ENCODE results near the gene LRRC8B.

The LRRC8B gene

GRCh38 chr1:89547563-89548116, 23.0 kb downstream of the LRRC8B start:
- Histone ChIP-seq H3K4me2 (ENCODE audit: low read depth, low read length, poor library complexity, severe bottlenecking) (no peak overlapping the region), H3K9me2 (replicated peaks; ENCODE audit: insufficient read depth, low read length) (no peaks in the 10 kb centered on the region), H2AFZ (ENCODE audit: low read depth, low read length, severe bottlenecking) (no peak overlapping the region), H3F3A (ENCODE audit: insufficient read depth) (no peaks in the 10 kb centered on the region), H4K20me1 (ENCODE audit: low read depth, low read length) (peaks cover 6% of the 10 kb centered on the region; the same call in 1 of the 2 replicates), H3K27me3 (ENCODE audit: low read length) (no peaks in the 10 kb centered on the region), H3K9me3 (ENCODE audit: insufficient read depth, low read length) (no peaks in the 10 kb centered on the region), H3K79me2 (ENCODE audit: insufficient read depth, low read length) (peaks cover 18% of the 10 kb centered on the region; the same call in 1 of the 2 replicates), H3K27ac (ENCODE audit: low read depth, low read length) (no peak overlapping the region), H3K36me3 (ENCODE audit: low read length) (no peaks in the 10 kb centered on the region), H3K9ac (ENCODE audit: low read length) (no peak overlapping the region), H3K4me3 (ENCODE audit: insufficient read depth, low read length, poor library complexity, severe bottlenecking) (no peak overlapping the region)
- no peak for TF ChIP-seq CTCF (IDR thresholded peaks at IDR 0.05; ENCODE audit: insufficient read depth, low read length, poor library complexity, severe bottlenecking)
- TF ChIP-seq EZH2phosphoT487 (conservative IDR thresholded peaks at IDR 0.05; ENCODE audit: low read length): no peak

DNA sequence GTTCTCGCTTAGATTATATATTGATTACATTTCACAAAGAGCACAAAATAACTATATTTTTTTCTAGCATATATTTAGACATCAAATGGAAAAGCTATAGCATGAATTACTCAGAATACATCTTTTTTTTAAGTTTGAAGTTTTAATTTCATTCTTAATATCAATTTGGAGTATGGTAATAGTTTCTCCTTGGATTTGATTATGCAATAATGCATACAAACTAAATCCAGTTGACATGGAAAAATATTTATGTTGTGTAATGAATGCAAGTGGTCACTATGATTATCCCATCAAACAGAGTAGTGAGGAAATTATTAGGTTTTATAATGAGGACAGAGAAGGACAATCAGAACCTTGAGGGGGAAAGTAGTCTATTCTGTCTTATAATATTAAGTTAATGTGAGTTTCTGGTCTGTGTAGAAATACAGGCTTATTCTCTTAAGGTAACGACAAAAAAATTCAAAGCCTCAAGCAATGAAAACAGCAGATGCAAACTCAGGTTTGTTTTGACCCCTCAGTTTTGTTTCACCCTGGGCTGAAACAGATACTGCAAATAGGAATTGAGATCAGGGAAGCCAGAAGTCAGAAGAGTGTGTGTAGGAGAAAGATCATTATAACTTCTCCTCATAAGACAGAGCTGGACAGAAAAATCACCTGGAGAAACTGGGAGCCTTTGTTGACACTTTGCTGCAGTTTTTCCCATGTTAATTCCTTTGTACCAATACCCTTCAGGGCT, 23.7 kb downstream of the LRRC8B start:
- H3K9me2 ChIP-seq (replicated peaks; ENCODE audit: insufficient read depth, low read length): no peaks in the 10 kb centered on the region
- H3K4me2 ChIP-seq (ENCODE audit: low read depth, low read length, poor library complexity, severe bottlenecking): no peak overlapping the region
- no peak for TF ChIP-seq EZH2phosphoT487 (conservative IDR thresholded peaks at IDR 0.05; ENCODE audit: low read length)
- no peak for TF ChIP-seq CTCF (IDR thresholded peaks at IDR 0.05; ENCODE audit: insufficient read depth, low read length, poor library complexity, severe bottlenecking)
- no peaks in the 10 kb centered on the region for H4K20me1 ChIP-seq (ENCODE audit: low read depth, low read length)
- no peaks in the 10 kb centered on the region for H3K9me3 ChIP-seq (ENCODE audit: insufficient read depth, low read length)
- peaks cover 12% of the 10 kb centered on the region; the same call in 1 of the 2 replicates for H3K79me2 ChIP-seq (ENCODE audit: insufficient read depth, low read length)
- H3K9ac ChIP-seq (ENCODE audit: low read length): no peak overlapping the region
- H2AFZ ChIP-seq (ENCODE audit: low read depth, low read length, severe bottlenecking): no peak overlapping the region
- H3K27ac ChIP-seq (ENCODE audit: low read depth, low read length): no peak overlapping the region
- H3K27me3 ChIP-seq (ENCODE audit: low read length): no peaks in the 10 kb centered on the region
- H3K4me3 ChIP-seq (ENCODE audit: insufficient read depth, low read length, poor library complexity, severe bottlenecking): no peak overlapping the region
- H3F3A ChIP-seq (ENCODE audit: insufficient read depth): no peaks in the 10 kb centered on the region
- H3K36me3 ChIP-seq (ENCODE audit: low read length): no peaks in the 10 kb centered on the region

DNA sequence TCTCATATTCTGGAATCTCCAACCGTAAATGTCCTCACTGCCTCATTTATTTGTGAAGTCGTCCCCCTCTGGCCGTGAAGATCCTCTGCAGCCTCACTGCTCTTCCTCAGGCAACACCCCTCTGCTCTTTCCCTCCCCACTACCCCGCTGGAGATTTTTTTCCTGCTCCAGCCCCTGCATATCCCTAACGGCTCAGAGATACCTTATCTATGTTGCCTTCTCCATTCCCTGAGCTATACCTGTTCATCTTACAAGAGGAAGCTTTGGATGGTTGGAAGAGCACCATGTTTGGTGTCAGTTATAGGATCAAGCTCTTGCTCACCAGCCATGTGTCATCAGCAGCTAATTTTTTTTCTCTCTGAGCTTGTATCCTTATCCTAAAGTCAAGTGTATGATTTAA, 26.4 kb downstream of the LRRC8B start:
- no peaks in the 10 kb centered on the region for H3K9me2 ChIP-seq (replicated peaks; ENCODE audit: insufficient read depth, low read length)
- 0 out of 2 replicates have a peak, but pooled peaks cover 4% of the 10 kb centered on the region for H3K79me2 ChIP-seq (ENCODE audit: insufficient read depth, low read length)
- no peaks in the 10 kb centered on the region for H3K9me3 ChIP-seq (ENCODE audit: insufficient read depth, low read length)
- H3K4me3 ChIP-seq (ENCODE audit: insufficient read depth, low read length, poor library complexity, severe bottlenecking): no peak overlapping the region
- H4K20me1 ChIP-seq (ENCODE audit: low read depth, low read length): no peaks in the 10 kb centered on the region
- no peak overlapping the region; the same call in 1 of the 2 replicates for H3K27ac ChIP-seq (ENCODE audit: low read depth, low read length)
- TF ChIP-seq CTCF (IDR thresholded peaks at IDR 0.05; ENCODE audit: insufficient read depth, low read length, poor library complexity, severe bottlenecking) (no peak), EZH2phosphoT487 (conservative IDR thresholded peaks at IDR 0.05; ENCODE audit: low read length) (no peak)
- H3F3A ChIP-seq (ENCODE audit: insufficient read depth): no peaks in the 10 kb centered on the region
- H3K36me3 ChIP-seq (ENCODE audit: low read length): no peaks in the 10 kb centered on the region
- H3K4me2 ChIP-seq (ENCODE audit: low read depth, low read length, poor library complexity, severe bottlenecking): no peak overlapping the region
- H2AFZ ChIP-seq (ENCODE audit: low read depth, low read length, severe bottlenecking): no peak overlapping the region
- H3K9ac ChIP-seq (ENCODE audit: low read length): no peak overlapping the region
- H3K27me3 ChIP-seq (ENCODE audit: low read length): no peaks in the 10 kb centered on the region

Measured in SU-DHL-6 (cell line).